Cardiac muscle cell (in vitro differentiated cells and primary cell): ENCODE measurements around the gene MIOX. TPM values are rescaled to one million over a fixed set of nuclear protein-coding genes. Genes with fewer than 3 reads are reported as not detected.
A peak's percentile ranks its signal among the peaks of the same experiment; 100 is the strongest.

Experiments used
- DNase-seq, 2 donors: peaks; one replicate each; pipeline versions ENCODE4 v3.0.0 to v3.0.0-alpha.2; 2010 to 2017; ENCODE audit warnings: low read depth in 1 of 2, low spot score in 1 of 2
- H3K27ac ChIP-seq: fragments of 200-600 bp; sonication (generic); 2 replicates; pipeline ENCODE4 v1.5.1; 2016
- H3K27me3 ChIP-seq: fragments of 200-600 bp; sonication (generic); 2 replicates; pipeline ENCODE4 v1.6.0; 2016; ENCODE audit warnings: control low read depth
- H3K36me3 ChIP-seq: fragments of 200-600 bp; sonication (generic); 2 replicates; pipeline ENCODE4 v1.5.1; 2016; ENCODE audit warnings: control low read depth
- H3K4me1 ChIP-seq: fragments of 200-600 bp; sonication (generic); 2 replicates; pipeline ENCODE4 v1.8.1; 2017; ENCODE audit warnings: low read depth, mild to moderate bottlenecking, mixed run types
- H3K4me3 ChIP-seq: fragments of 200-600 bp; sonication (generic); 2 replicates; pipeline ENCODE4 v1.5.1; 2016; ENCODE audit warnings: mild to moderate bottlenecking
- H3K9me3 ChIP-seq: fragments of 200-600 bp; sonication (generic); 2 replicates; pipeline ENCODE4 v1.5.1; 2017; ENCODE audit warnings: low read depth, mild to moderate bottlenecking, control low read depth
- CTCF ChIP-seq: IDR thresholded peaks from 2 replicates; pipeline ENCODE4 v1.5.1; 2012; ENCODE audit warnings: low read depth, mild to moderate bottlenecking, low read length
- polyA plus RNA-seq: library from polyadenylated mRNA; unstranded; fragments of >200 nt; fragmentation: Nextera tagmentation; extraction: Ambion mirVana; gene quantifications from 2 replicates; pipeline ENCODE4 v1.2.1, GENCODE V29; 2016
- total RNA-seq: library from RNA; depleted of rRNA; stranded (reverse); fragments of >200 nt; gene quantifications from 2 replicates; pipeline ENCODE4 v1.2.3, GENCODE V29; 2016

MIOX gene
- total and polyA plus RNA-seq, 2 experiments from 2014 or later: not detected

- no peak overlapping the region for H3K4me3 ChIP-seq
- DNase-seq: peak; percentile 70 to 86
- H3K27ac ChIP-seq: no peak overlapping the region
- H3K36me3 ChIP-seq: no peaks in the 10 kb centered on the region
- no peaks in the 10 kb centered on the region for H3K27me3 ChIP-seq
- no peaks in the 10 kb centered on the region for H3K9me3 ChIP-seq
- no peaks in the 10 kb centered on the region for H3K4me1 ChIP-seq
- TF ChIP-seq CTCF: peak; percentile 79
Observed at GRCh38 chr22:50498322-50498890, 11.7 kb downstream of the MIOX start.

GRCh38 chr22:50500452-50500851 is 13.8 kb downstream of the MIOX start:
- DNase-seq: no peak
- no peak overlapping the region for H3K27ac ChIP-seq
- no peaks in the 10 kb centered on the region for H3K4me1 ChIP-seq
- H3K27me3 ChIP-seq: no peaks in the 10 kb centered on the region
- no peak for TF ChIP-seq CTCF
- no peaks in the 10 kb centered on the region for H3K9me3 ChIP-seq
- peaks cover 4% of the 10 kb centered on the region for H3K36me3 ChIP-seq
- no peak overlapping the region for H3K4me3 ChIP-seq

- H3K4me3 ChIP-seq: no peak overlapping the region
- peaks cover 8% of the 10 kb centered on the region for H3K36me3 ChIP-seq
- no peaks in the 10 kb centered on the region for H3K9me3 ChIP-seq
- DNase-seq: no peak
- no peak for TF ChIP-seq CTCF
- no peaks in the 10 kb centered on the region for H3K4me1 ChIP-seq
- no peaks in the 10 kb centered on the region for H3K27me3 ChIP-seq
- H3K27ac ChIP-seq: no peak overlapping the region
Observed at GRCh38 chr22:50502096-50502495, 15.4 kb downstream of the MIOX start.

GRCh38 chr22:50502628-50503474 is 16.2 kb downstream of the MIOX start:
- no peak for DNase-seq
- no peak overlapping the region for H3K27ac ChIP-seq
- no peak for TF ChIP-seq CTCF

GRCh38 chr22:50503475-50504145 is 17.0 kb downstream of the MIOX start:
- Histone ChIP-seq H3K27me3 (no peaks in the 10 kb centered on the region), H3K27ac (no peak overlapping the region), H3K9me3 (no peaks in the 10 kb centered on the region), H3K36me3 (peaks cover 8% of the 10 kb centered on the region), H3K4me3 (no peak overlapping the region), H3K4me1 (peaks cover under 1% of the 10 kb centered on the region)
- DNase-seq: no peak
- no peak for TF ChIP-seq CTCF

More at GRCh38 chr22:50502628-50503474, 16.2 kb downstream of the MIOX start:
- Histone ChIP-seq H3K27me3 (no peaks in the 10 kb centered on the region), H3K9me3 (no peaks in the 10 kb centered on the region), H3K4me3 (no peak overlapping the region), H3K36me3 (peaks cover 8% of the 10 kb centered on the region), H3K4me1 (no peaks in the 10 kb centered on the region)
